NCI-H524 treated with DMSO at 0.1 percent for 48 hours (cell line): Measurements from ENCODE around the gene SPTB.
"Not testable (repeated sequence)": the region's sequence is repeated elsewhere in the genome, so short reads cannot be mapped to it uniquely, and the experiment has no call there.

ENCODE experiments used
- DNase-seq: peaks from one replicate; lab custom pipeline; 2025; lab: John Stamatoyannopoulos, UW

The SPTB gene

GRCh38 chr14:64821651-64822050, 58.1 kb downstream of the SPTB start:
- DNase-seq: no peak

GRCh38 chr14:64818151-64818550, 61.6 kb downstream of the SPTB start:
- DNase-seq: no peak

GRCh38 chr14:64817631-64818030, 62.1 kb downstream of the SPTB start:
- DNase-seq: no peak

GRCh38 chr14:64816221-64816783, 63.4 kb downstream of the SPTB start:
- no peak for DNase-seq

- no peak for DNase-seq
Observed at GRCh38 chr14:64815257-64815656, 64.5 kb downstream of the SPTB start.

GRCh38 chr14:64812412-64812811, 67.3 kb downstream of the SPTB start:
- DNase-seq: no peak

- no peak for DNase-seq
Observed at GRCh38 chr14:64811676-64812075, 68.0 kb downstream of the SPTB start.

GRCh38 chr14:64808449-64808848, 71.3 kb downstream of the SPTB start:
- DNase-seq: no peak

GRCh38 chr14:64807551-64807950, 72.2 kb downstream of the SPTB start:
- DNase-seq: no peak

- DNase-seq: no peak
Observed at GRCh38 chr14:64806862-64807495, 72.7 kb downstream of the SPTB start.

GRCh38 chr14:64806202-64806861, 73.4 kb downstream of the SPTB start:
- no peak for DNase-seq

GRCh38 chr14:64805646-64806045, 74.1 kb downstream of the SPTB start:
- not testable (repeated sequence) for DNase-seq

GRCh38 chr14:64804754-64805260, 74.9 kb downstream of the SPTB start:
- DNase-seq: no peak

GRCh38 chr14:64801800-64802199, 77.9 kb downstream of the SPTB start:
- DNase-seq: no peak

GRCh38 chr14:64801046-64801445, 78.7 kb downstream of the SPTB start:
- no peak for DNase-seq

- DNase-seq: no peak
Observed at GRCh38 chr14:64800000-64800399, 79.7 kb downstream of the SPTB start.

- DNase-seq: no peak
Observed at GRCh38 chr14:64799555-64799954, 80.2 kb downstream of the SPTB start.

GRCh38 chr14:64796369-64796768, 83.3 kb downstream of the SPTB start:
- no peak for DNase-seq

- DNase-seq: no peak
Observed at GRCh38 chr14:64795921-64796320, 83.8 kb downstream of the SPTB start.

GRCh38 chr14:64795211-64795610, 84.5 kb downstream of the SPTB start:
- DNase-seq: no peak

GRCh38 chr14:64792871-64793560, 86.7 kb downstream of the SPTB start:
- no peak for DNase-seq

GRCh38 chr14:64792231-64792630, 87.5 kb downstream of the SPTB start:
- DNase-seq: no peak

GRCh38 chr14:64790478-64790877, 89.2 kb downstream of the SPTB start:
- DNase-seq: no peak
